ENCODE measurements around the gene PNPLA3.

PNPLA3 gene

GRCh38 chr22:43923631-43924464 is at the start of gene PNPLA3:
PNPLA3 (plus strand) TSS chr22:43923805; CDS start chr22:43923912, 107 bp downstream.
- peak; percentile 68 to 76 for DNase-seq

- DNase-seq = no peak
These were observed 46.6 kb upstream of the PNPLA3 start for GRCh38 chr22:43876866-43877509.

GRCh38 chr22:43878079-43878795 is 45.4 kb upstream of the PNPLA3 start:
- DNase-seq = no peak

- no peak for DNase-seq
These were observed 44.6 kb upstream of the PNPLA3 start for GRCh38 chr22:43878831-43879550.

GRCh38 chr22:43879901-43880540 is 43.6 kb upstream of the PNPLA3 start:
- DNase-seq = no peak

GRCh38 chr22:43880541-43880991 is 43.0 kb upstream of the PNPLA3 start:
- DNase-seq = no peak

GRCh38 chr22:43881091-43882061 is 42.2 kb upstream of the PNPLA3 start:
- no peak for DNase-seq

GRCh38 chr22:43882122-43882767 is 41.4 kb upstream of the PNPLA3 start:
- no peak for DNase-seq

GRCh38 chr22:43883012-43883661 is 40.5 kb upstream of the PNPLA3 start:
- DNase-seq = peak; percentile 15 to 47

- DNase-seq = no peak
These were observed 39.7 kb upstream of the PNPLA3 start for GRCh38 chr22:43883719-43884415.

GRCh38 chr22:43884600-43885318 is 38.8 kb upstream of the PNPLA3 start:
- peak; percentile 20 to 32 for DNase-seq

GRCh38 chr22:43885319-43885671 is 38.3 kb upstream of the PNPLA3 start:
- DNase-seq = no peak

- DNase-seq = no peak
These were observed 37.8 kb upstream of the PNPLA3 start for GRCh38 chr22:43885786-43886185.

- DNase-seq = no peak
These were observed 37.4 kb upstream of the PNPLA3 start for GRCh38 chr22:43886231-43886630.

- DNase-seq = no peak
These were observed 36.2 kb upstream of the PNPLA3 start for GRCh38 chr22:43887391-43887790.

GRCh38 chr22:43888740-43889139 is 34.9 kb upstream of the PNPLA3 start:
- DNase-seq = no peak

GRCh38 chr22:43889201-43889859 is 34.3 kb upstream of the PNPLA3 start:
- DNase-seq = no peak

- DNase-seq = no peak
These were observed 33.7 kb upstream of the PNPLA3 start for GRCh38 chr22:43889860-43890253.
